HG03342 (cell line): ENCODE results near the gene SDF4.

Source experiments
- ATAC-seq: cut with Tn5 transposase; IDR thresholded peaks from one replicate; pipeline ENCODE4 v1.9.1; 2021; ENCODE audit warnings: mild to moderate bottlenecking, moderate library complexity; ENCODE audit not compliant: unreplicated experiment

SDF4 gene

GRCh38 chr1:1215080-1215676 is 16.6 kb downstream of the SDF4 start:
- no peak for ATAC-seq

- ATAC-seq = no peak
Observed at GRCh38 chr1:1213345-1214265, 18.2 kb downstream of the SDF4 start, which contains the start of gene TNFRSF4. TSS of gene TNFRSF4 (minus strand) at chr1:1214153. CDS start at chr1:1214127, 26 bp downstream.

- ATAC-seq = no peak
Observed at GRCh38 chr1:1212780-1213344, 18.9 kb downstream of the SDF4 start.

- no peak for ATAC-seq
Observed at GRCh38 chr1:1211541-1212441, 20.0 kb downstream of the SDF4 start.

- ATAC-seq = no peak
Observed at GRCh38 chr1:1210726-1211540, 20.9 kb downstream of the SDF4 start.

- no peak for ATAC-seq
Observed at GRCh38 chr1:1208713-1209433, 22.9 kb downstream of the SDF4 start.

- ATAC-seq = no peak
Observed at GRCh38 chr1:1207571-1207892, 24.3 kb downstream of the SDF4 start.

GRCh38 chr1:1206966-1207531 is 24.8 kb downstream of the SDF4 start:
- ATAC-seq = no peak

GRCh38 chr1:1206376-1206965 is 25.3 kb downstream of the SDF4 start, which contains the start of gene TNFRSF18:
TSS of gene TNFRSF18 (minus strand) at chr1:1206592. CDS start at chr1:1206571, 21 bp downstream.
- ATAC-seq = no peak

GRCh38 chr1:1205769-1206375 is 25.9 kb downstream of the SDF4 start:
- no peak for ATAC-seq

- ATAC-seq = no peak
Observed at GRCh38 chr1:1204998-1205768, 26.6 kb downstream of the SDF4 start.

- ATAC-seq = no peak
Observed at GRCh38 chr1:1204425-1204920, 27.3 kb downstream of the SDF4 start.

GRCh38 chr1:1203561-1204424 is 28.0 kb downstream of the SDF4 start:
- no peak for ATAC-seq

GRCh38 chr1:1202831-1203560 is 28.8 kb downstream of the SDF4 start:
- no peak for ATAC-seq

- ATAC-seq = no peak
Observed at GRCh38 chr1:1200876-1201810, 30.7 kb downstream of the SDF4 start.
